ENCODE data around the gene SORCS2. TPM values are rescaled to one million over a fixed set of nuclear protein-coding genes. Genes with fewer than 3 reads are reported as not detected.

The SORCS2 gene
- total RNA-seq, 4 donors from 2014 or later, result 0.19 to 0.85 (median 0.66) TPM

DNA sequence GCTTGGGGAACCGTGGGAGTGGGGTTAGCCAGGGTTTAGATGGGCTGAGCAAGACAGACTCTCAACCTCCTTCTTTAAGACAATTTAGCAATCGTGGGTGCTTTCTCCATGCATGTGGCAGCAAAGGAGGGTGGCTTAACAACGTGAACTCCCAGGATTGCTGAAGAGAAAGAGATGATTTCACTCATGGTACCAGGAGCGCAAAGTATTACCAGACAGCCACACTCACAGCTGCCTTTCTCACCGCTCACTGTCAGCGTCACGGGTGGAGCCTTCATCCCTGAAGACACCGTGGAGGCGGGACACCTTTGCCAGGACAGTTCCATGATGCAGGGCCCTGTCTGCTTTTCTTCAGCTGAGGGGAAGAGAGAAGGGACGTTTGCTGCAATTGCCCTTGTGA, 454.8 kb downstream of the SORCS2 start:
- TF ChIP-seq, protein P1, sequence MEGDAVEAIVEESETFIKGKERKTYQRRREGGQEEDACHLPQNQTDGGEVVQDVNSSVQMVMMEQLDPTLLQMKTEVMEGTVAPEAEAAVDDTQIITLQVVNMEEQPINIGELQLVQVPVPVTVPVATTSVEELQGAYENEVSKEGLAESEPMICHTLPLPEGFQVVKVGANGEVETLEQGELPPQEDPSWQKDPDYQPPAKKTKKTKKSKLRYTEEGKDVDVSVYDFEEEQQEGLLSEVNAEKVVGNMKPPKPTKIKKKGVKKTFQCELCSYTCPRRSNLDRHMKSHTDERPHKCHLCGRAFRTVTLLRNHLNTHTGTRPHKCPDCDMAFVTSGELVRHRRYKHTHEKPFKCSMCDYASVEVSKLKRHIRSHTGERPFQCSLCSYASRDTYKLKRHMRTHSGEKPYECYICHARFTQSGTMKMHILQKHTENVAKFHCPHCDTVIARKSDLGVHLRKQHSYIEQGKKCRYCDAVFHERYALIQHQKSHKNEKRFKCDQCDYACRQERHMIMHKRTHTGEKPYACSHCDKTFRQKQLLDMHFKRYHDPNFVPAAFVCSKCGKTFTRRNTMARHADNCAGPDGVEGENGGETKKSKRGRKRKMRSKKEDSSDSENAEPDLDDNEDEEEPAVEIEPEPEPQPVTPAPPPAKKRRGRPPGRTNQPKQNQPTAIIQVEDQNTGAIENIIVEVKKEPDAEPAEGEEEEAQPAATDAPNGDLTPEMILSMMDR (IDR thresholded peaks at IDR 0.05; ENCODE audit: low read depth), result no peak

DNA sequence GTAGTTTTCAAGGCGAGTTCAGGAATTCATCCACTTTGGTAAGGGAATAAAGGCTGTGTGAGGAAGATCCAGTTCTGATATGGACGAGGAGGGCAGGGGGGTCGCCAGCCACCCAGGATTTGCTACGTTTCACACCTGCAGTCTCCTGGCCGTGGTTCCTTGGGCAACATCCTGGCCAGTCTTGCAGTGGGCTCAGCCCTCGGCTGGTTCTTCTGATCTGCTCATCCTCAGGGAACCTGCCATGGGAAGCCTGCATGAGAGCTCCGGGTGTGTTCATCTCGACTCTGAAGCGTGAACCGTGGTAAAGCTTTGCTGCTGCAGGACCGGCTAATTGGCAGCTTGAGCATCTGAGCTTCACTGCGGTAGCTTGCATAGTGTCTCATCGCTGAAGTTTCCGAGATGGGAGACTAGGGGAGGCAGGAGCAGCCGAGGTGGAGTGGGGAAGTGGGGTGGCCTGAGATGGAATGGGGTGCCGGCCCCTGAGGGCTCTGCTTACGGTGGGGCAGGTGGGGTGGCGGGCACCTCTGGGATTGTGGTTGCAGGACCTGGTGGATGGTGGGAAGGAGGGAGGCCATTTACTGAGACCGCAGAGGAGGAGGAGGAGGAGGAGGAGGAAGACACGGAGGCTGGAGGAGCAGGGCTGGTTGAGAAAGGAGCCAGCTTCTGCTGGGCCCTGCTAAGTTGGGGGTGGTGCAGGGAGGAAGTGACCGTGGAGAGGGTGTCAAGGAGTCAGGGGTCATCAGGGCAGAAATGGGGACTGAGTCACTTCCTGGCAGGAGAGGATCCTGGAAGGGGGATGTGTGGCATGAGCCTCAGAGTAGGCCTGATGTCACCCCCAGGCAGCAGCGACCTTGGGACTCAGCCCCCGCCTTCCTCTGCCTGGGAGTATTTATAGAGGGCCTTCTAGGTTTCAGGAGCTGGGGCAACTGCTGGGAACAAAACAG, 455.5 kb downstream of the SORCS2 start:
- TF ChIP-seq, protein P1 (IDR thresholded peaks at IDR 0.05; ENCODE audit: low read depth), result no peak

DNA sequence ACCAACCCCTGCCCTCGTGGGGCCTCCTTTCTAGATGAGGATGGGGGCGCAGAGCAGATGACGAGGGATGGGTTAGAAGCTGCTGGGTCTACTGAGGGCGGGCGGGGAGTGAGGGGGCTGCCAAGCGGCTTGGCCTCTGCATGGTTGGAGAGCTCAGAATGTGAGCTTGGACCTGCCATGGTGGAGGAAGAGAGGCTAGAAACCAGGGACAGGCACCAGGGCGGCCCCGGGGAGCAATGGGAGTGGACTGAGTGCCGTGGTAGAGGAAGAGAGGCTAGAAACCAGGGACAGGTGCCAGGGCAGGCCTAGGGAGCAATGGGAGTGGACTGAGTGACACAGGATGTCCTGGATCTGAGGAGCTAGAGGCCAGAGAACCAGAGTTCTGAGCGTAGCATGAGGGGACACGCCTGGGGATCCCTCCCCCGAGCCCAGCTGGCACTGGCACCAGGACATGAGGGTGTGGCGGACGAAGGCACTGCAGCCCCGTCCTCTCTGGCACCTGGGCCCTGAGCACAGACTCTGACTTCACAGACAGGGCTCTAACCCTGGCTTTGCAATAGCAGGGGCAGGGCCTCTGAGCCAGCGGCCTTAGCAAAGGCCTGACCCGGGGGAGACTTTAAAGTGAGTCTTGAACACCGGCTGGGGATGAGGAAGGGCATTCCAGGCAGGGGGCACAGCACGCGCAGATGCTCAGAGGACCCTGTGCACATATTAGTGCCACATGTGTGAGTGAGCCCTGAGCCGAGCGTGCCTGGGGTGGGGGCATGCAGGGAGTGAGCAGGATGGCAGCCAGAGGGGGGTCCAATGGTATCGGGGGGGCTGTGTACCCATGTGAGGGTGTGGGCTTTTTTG, 456.4 kb downstream of the SORCS2 start:
- TF ChIP-seq, protein P1 (IDR thresholded peaks at IDR 0.05; ENCODE audit: low read depth), result no peak

DNA sequence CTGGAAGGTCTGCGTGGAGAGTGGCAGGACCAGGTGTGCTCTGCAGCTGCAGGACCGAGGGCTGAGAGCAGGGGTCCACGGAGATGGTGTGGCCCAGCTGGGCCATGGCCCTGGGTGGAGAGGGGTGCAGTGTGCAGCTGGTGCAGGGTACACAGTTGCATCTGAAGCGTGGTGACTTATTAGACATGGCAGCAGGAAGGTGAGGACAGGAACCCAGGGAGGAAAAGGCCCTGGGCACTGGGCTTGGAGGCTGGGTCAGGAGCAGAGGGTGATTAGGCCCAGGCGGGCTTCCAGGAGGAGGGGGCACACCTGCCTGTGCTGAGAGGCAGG, 457.0 kb downstream of the SORCS2 start:
- TF ChIP-seq, protein P1 (IDR thresholded peaks at IDR 0.05; ENCODE audit: low read depth), result no peak

DNA sequence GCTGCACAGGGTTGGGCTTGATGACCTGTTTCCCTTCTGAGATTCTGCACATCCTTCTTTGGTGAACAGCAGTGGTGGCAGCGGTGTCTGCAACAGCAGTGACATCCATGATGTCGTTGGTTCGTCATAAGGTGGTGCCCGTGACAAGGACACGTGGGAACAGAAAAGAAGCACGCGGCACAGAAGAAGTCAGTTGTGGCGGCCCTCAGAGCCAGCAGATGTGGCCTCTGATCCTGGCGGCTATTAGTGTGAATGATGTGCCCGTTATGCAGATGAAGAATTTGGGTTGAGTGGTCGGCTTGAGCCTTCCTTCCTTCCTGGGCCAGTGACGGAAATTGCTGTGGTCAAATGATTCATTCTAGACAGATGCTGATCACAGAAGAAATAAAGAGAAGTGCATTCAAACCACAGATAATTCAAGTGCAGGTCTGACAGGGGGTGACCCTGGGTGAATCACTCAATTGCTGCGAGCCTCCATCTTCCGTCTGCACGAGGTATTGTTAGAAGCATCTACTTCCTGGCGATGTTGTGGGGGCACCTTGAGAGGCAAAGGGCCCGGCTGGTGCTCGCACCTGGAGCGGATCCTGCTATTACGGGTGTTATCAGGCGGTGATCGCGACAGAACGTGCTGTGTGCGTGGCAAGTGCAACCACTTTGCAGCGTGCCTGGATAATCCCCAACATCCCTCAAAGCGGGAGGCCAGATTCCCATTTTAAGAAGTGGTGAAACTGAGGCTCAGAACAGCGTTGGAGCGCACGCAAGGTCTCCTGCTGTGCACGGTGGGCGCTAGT, 457.6 kb downstream of the SORCS2 start:
- TF ChIP-seq, protein P1 (IDR thresholded peaks at IDR 0.05; ENCODE audit: low read depth), result no peak

DNA sequence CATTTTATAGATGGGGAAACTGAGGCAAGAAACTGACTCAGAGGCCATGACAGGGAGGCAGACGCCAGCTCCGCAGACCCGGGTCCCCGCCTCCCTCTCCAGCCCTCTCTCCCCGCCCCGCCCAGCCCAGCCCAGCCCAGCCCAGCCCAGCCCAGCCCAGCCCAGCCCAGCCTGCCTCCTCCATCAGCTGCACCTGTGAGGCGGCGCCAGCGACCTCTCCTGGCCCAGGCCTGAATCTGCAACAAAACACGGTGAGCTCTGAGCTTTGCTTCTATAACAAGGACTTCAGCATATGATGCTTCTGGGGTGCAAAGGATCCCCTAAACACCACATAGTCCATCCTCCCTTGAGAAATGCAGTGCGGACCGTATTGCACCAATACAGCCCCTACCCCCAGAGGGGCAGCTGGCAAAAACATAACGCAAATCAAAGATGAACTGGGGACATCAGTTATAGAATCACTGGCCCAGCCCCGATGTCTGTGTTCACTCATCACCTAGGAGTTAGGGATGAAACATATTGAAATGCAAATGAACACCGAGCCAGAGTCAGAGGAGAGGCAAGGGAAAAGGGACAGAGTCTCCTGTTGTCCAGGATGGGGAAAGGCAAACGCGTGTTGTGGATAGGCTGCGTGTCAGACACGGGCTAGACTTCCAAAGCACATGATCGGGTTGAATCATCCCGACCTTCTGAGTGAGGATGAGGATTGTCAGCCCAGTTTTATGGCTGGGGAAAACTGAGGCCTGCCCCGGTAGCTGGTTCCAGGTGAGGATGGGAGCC, 458.5 kb downstream of the SORCS2 start:
- TF ChIP-seq, protein P1 (IDR thresholded peaks at IDR 0.05; ENCODE audit: low read depth), result no peak
